BJ (cell line): ENCODE results near the gene TIGD4. TPM values are rescaled to one million over a fixed set of nuclear protein-coding genes. Genes with fewer than 3 reads are reported as not detected.

ENCODE experiments used
- CTCF ChIA-PET: fragments of 350-600 bp; formaldehyde crosslinking; extraction: SDS; loops from one replicate; lab custom pipeline; 2021; ENCODE audit warnings: antibody characterized with exemption, inconsistent platforms; lab: Yijun Ruan, JAX
- POLR2A ChIA-PET: fragments of 300-600 bp; sonication (Branson Sonifier 250); formaldehyde crosslinking; extraction: SDS; loops from one replicate; lab custom pipeline; 2021; ENCODE audit warnings: antibody characterized with exemption; lab: Charles Lee
- DNase-seq: peaks from one replicate; pipeline ENCODE4 v3.0.0-alpha.2; 2011; ENCODE audit warnings: low read depth
- H3K27me3 ChIP-seq: 2 replicates; pipeline ENCODE4 v1.6.0; 2011; ENCODE audit warnings: low read length; ENCODE audit not compliant: control insufficient read depth, insufficient read depth
- H3K36me3 ChIP-seq: 2 replicates; pipeline ENCODE4 v1.5.1; 2011; ENCODE audit warnings: low read length; ENCODE audit not compliant: control insufficient read depth, insufficient read depth
- H3K4me3 ChIP-seq: 2 replicates; pipeline ENCODE4 v1.5.1; 2011; ENCODE audit warnings: low read depth, mild to moderate bottlenecking, control low read depth, low read length
- polyA plus RNA-seq: library from polyadenylated mRNA; depleted of rRNA; stranded (reverse); fragments of >200 nt; gene quantifications from 2 replicates; pipeline ENCODE4 v1.2.3, GENCODE V29; 2011
- TF ChIP-seq, protein P1 (sequence below): IDR thresholded peaks from 2 replicates; pipeline ENCODE4 v1.5.1; 2011; ENCODE audit warnings: low read depth, mild to moderate bottlenecking, control low read depth, inconsistent platforms, low read length, moderate library complexity; ENCODE audit not compliant: insufficient read depth

Gene TIGD4
- polyA plus RNA-seq, 1 experiment, result not detected

DNA sequence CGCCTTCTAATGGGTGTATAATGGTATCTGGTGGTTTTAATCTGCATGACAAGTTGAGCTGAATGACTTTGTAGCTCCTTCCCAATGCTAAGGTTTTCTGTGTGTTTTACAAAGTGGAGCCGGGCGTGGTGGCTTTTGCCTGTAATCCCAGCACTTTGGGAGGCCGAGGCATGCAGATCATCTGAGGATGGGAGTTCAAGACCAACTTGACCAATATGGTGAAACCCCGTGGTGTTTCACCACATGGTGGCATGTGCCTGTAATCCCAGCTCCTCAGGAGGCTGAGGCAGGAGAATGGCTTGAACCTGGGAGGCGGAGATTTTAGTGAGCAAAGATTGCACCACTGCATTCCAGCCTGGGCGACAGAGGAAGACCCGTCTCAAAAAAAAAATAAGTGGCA is 29.1 kb upstream of the TIGD4 start:
- ChIA-PET POLR2A (no interaction called here), CTCF (no interaction called here)
- H3K36me3 ChIP-seq, result no peaks in the 10 kb centered on the region; the same call in 1 of the 2 replicates
- H3K27me3 ChIP-seq, result no peaks in the 10 kb centered on the region
- TF ChIP-seq, protein P1, sequence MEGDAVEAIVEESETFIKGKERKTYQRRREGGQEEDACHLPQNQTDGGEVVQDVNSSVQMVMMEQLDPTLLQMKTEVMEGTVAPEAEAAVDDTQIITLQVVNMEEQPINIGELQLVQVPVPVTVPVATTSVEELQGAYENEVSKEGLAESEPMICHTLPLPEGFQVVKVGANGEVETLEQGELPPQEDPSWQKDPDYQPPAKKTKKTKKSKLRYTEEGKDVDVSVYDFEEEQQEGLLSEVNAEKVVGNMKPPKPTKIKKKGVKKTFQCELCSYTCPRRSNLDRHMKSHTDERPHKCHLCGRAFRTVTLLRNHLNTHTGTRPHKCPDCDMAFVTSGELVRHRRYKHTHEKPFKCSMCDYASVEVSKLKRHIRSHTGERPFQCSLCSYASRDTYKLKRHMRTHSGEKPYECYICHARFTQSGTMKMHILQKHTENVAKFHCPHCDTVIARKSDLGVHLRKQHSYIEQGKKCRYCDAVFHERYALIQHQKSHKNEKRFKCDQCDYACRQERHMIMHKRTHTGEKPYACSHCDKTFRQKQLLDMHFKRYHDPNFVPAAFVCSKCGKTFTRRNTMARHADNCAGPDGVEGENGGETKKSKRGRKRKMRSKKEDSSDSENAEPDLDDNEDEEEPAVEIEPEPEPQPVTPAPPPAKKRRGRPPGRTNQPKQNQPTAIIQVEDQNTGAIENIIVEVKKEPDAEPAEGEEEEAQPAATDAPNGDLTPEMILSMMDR, result no peak
- H3K4me3 ChIP-seq, result no peak overlapping the region
- no peak for DNase-seq

DNA sequence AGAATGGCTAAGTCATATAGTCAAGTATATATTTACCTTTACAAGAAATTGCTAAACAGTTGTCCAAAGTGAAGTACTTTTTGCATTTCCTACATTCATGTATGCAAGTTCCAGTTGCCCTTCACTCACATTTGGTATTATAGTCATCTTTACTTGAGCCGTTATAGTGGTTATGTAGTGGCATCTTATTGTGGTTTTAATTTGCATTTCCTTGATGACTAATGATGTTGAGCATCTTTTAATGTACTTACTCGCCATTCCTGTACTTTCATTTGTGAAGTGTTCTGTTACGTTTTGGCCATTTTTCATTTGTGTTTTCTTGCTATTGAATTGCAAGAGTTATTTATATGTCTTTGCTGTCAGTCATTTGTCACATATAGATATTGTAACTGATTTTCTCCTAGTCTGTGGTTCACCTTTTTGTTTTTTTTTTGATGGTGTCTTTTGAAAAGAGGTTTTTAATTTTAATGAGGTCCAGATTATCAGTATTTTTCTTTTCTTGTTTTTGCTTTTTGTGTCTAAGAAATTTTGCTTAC is 27.8 kb upstream of the TIGD4 start:
- H3K27me3 ChIP-seq, result no peaks in the 10 kb centered on the region
- CTCF ChIA-PET, result no interaction called here
- no peak overlapping the region for H3K4me3 ChIP-seq
- POLR2A ChIA-PET, result no interaction called here
- no peak for DNase-seq
- H3K36me3 ChIP-seq, result no peaks in the 10 kb centered on the region; the same call in 1 of the 2 replicates
- TF ChIP-seq, protein P1, result no peak

DNA sequence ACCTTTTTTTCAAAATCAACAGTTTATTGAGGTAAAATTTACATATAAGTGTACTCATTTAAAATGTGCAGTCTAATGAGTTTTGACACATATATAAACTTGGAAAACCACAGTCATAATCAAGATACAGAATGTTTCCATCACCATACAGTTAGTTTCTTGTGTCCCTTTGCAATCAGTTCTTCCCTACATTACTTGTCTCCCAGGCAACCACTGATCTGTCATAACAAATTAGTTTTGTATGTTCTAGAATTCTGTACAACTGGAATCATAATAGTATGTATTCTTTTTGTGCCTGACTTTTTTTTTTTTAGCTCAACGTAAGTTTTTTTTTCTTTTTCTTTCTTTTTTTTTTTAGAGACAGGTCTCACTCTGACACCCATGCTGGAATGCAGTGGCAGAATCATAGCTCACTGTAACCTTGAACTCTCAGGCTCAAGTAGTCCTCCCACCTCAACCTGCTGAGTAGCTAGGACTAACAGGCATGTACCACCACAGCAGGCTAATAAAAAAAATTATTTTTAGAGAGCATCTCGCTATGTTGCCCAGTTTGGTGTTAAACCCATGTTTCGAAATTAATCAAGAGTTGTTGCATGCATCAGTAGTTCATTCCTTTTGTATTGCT is 27.1 kb upstream of the TIGD4 start:
- POLR2A ChIA-PET, result no interaction called here
- Histone ChIP-seq H3K36me3 (no peaks in the 10 kb centered on the region), H3K27me3 (no peaks in the 10 kb centered on the region), H3K4me3 (no peak overlapping the region)
- TF ChIP-seq, protein P1, result no peak
- DNase-seq, result no peak
- CTCF ChIA-PET, result no interaction called here

DNA sequence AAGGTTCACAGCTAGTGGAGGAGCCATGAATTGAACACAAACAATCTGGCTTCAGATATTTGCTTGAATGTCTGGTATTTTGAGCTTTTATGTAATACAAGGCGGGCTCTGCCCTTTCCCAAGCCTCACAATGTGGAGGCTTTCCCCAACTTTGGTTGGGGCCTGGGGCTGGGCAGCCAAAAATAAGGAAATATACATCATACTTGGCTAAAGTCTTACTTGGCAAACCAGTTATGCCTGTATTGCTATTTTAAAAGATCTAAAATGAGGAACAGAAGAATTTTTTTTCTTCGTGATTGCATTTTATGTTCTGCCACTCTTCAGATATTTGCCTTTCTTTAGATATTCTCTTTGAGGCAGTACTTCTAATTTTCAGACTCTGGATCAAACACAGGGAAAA is 26.3 kb upstream of the TIGD4 start:
- no peaks in the 10 kb centered on the region for H3K36me3 ChIP-seq
- no peak for DNase-seq
- ChIA-PET CTCF (no interaction called here), POLR2A (no interaction called here)
- no peak overlapping the region for H3K4me3 ChIP-seq
- TF ChIP-seq, protein P1, result no peak
- H3K27me3 ChIP-seq, result no peaks in the 10 kb centered on the region

DNA sequence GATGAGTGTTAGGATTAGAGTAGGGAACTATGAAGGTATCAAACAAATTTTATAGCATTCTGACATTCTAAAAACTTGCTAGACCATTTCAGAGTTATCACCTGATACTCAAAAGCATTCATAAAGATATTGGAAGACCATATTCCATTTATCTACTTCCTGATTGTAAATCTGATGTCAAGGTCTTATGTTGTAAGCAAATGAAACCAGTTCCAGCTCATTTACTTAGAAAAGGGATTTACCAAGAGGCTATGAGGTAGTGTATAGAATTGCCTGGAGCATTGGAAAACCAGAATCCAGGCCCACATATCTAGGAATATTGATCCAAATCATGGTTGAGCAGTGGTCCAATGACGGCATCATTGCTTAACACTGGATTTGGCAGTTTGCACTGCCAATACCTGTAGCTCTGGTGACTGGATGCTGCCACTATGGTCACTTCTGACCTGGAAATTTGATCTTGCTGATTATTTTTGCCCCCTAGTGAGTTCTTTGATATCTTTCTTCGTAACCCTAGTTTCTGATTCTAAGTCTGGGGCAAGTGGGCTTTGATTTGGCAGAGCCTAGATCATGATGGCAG is 25.6 kb upstream of the TIGD4 start:
- CTCF ChIA-PET, result interaction anchor here (1.2 kb wide), 1 partner anchor 24 kb away, joined by 3 read pairs; no protein-coding TSS in a partner anchor
- no peaks in the 10 kb centered on the region for H3K27me3 ChIP-seq
- TF ChIP-seq, protein P1, result no peak
- POLR2A ChIA-PET, result no interaction called here
- no peak overlapping the region for H3K4me3 ChIP-seq
- H3K36me3 ChIP-seq, result no peaks in the 10 kb centered on the region
- DNase-seq, result no peak
